Activated naive CD8-positive, alpha-beta T cell treated with anti-CD3 and anti-CD28 coated beads, Interleukin-2, amount 50 U/mL, for 16 hours (primary cell): ENCODE data around the gene KRTAP5-4.
"Not testable (repeated sequence)": the region's sequence is repeated elsewhere in the genome, so short reads cannot be mapped to it uniquely, and the experiment has no call there.

Source experiments
- DNase-seq: peaks from one replicate; pipeline ENCODE4 v3.0.0-alpha.2; 2020; ENCODE audit warnings: low read depth, low spot score

Gene KRTAP5-4

DNA sequence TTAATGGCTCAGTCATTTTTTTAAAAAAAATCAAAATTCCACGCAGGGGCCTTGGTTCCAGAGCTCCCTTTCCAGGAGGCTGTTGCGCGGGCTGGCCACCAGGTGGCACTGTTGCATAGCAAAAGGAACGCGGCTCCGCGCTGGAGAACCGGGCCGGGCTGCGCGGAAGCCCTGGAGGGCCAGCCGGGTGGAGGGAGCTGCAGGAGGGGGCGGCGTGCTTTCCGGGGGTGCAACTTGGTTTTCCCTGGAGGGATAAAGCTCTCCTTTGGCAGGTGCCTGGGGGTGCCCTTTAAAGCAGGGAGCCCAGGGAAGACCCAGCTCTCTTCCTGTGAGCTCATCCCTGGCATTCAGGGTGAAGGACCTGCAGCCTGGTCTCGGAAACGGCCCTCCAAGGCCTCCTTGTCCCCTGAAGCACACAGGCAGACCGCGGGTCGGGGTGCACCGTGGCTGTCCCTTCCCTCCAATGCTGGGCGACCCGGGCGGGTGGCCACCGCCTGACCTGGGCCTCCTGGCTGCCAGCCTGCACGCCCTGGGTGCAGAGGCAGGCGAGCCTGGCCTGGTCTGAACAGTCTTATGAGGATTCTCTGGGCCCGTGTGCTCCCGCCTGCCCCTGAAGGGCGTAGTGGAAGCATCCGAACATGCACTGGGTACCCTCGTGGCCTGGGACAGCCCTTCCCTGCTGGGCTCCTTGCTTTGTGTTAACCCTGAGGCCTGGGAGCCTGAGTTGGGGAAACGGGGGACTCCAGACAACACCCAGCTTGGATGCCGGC is 31.0 kb upstream of the KRTAP5-4 start:
- DNase-seq, result peak; percentile 65

GRCh38 chr11:1652442-1652770 is 30.5 kb upstream of the KRTAP5-4 start:
- no peak for DNase-seq

GRCh38 chr11:1652026-1652425 is 30.1 kb upstream of the KRTAP5-4 start:
- DNase-seq, result no peak

DNA sequence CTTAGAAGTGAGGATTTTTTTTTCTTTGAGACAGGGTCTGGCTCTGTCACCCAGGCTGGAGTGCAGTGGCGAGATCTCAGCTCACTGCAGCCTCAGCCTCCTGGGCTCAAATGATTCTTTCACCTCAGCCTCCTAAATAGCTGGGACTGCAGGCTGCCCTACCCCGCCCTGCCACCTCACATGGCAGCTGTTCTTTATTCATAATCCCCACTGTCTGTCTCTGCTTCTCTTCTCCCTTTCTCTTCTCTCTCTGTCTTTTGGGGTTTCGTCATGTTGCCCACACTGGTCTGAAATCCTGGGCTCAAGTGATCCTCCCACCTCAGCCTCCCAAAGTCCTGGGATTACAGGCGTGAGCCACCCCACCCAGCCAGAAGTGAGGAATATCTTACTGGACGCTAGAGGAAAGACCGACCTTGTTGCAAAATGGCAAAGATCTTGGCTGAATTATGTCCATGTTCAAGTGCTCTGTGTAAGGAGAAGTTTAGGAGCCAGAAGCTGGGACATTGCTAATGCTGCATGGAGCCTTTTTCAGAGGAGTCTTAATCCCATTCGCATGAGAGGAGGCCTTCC is 29.6 kb upstream of the KRTAP5-4 start:
- no peak for DNase-seq

DNA sequence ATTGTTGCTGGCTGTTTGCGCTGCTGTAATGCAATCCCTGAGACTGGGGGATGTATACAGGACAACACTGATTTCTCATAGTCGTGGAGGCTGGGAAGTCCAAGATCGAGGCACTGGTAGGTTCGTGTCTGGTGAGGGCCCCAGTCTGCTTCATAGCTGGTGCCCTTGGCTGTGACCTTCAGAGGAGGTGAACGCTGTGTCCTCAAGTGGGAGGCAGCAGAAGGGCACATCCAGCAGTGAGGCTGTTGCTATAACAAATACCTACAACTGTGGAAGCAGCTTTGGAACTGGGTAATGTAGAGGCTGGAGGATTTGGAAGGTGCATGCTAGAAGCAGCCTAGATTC is 29.0 kb upstream of the KRTAP5-4 start:
- no peak for DNase-seq

GRCh38 chr11:1650034-1650917 is 28.3 kb upstream of the KRTAP5-4 start:
- no peak for DNase-seq

GRCh38 chr11:1648653-1649420 is 26.9 kb upstream of the KRTAP5-4 start:
- DNase-seq, result no peak

GRCh38 chr11:1647901-1648652 is 26.1 kb upstream of the KRTAP5-4 start:
- DNase-seq, result no peak

DNA sequence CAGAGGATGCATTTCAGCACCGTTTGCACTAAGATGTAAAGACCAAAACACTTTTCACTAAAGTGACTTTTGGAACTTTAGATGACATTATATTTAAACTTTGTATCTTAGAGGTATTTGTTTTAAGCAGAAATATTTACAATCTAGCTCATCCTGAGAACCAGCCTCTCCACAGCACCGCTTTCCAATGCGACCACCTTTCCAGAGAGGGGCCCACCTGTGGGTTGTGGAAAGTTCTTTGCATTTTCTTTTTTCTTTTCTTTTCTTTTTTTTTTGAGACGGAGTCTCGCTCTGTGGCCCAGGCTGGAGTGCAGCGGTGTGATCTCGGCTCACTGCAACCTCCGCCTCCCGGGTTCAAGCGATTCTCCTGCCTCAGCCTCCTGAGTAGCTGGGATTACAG is 24.6 kb upstream of the KRTAP5-4 start:
- DNase-seq, result not testable (repeated sequence)

DNA sequence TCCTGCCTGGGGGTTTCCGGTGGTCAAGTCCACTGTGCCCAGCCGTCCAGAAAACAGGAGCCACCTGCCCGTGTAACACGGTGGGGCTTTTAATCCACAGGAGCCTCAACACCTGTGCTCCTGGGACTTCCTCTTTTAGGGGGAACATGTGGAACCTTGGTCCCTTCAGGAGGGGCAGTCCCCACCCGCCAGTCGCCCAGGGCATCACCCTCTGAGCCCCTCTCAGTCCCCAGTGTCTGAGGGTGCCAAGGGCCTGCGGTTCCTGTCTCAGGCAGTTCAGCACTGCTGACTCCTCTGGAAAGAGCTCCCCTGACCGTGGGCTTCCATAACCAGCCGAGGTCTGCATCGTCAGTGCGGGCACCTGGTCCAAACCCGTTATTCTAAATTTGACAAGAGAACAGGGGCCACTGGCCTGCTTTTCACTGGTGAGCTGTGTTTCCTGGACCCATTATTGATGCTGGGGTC is 23.5 kb upstream of the KRTAP5-4 start:
- no peak for DNase-seq

GRCh38 chr11:1644601-1645356 is 22.8 kb upstream of the KRTAP5-4 start:
- no peak for DNase-seq

DNA sequence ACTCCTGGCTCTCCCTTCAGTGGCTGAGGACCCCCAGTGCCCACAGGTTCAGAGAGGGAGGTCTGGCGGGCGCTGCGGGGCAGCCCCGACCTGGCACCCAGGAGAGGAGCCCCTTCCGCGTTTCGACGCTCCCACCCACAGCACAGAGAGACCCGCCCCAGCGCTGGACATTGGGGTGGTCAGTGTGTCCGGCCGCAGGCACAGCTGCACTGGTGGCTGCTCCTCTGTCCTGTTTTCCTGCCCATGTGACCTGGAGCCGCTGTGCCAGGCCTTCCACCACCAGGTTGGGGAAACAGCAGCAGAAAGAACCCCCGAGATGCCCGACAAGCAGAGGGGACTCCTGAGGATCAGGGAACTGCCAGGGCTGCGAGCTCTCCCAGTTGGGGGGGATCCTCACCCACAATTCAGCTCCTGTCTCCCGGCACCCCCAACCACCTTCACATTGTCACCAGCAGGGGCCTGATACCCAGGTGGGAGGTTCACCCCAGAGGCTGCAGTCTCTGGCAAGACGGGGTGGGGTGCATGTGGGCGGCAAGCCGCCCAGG is 21.3 kb upstream of the KRTAP5-4 start:
- DNase-seq, result no peak

GRCh38 chr11:1642288-1643145 is 20.6 kb upstream of the KRTAP5-4 start:
- no peak for DNase-seq

GRCh38 chr11:1641096-1641495 is 19.2 kb upstream of the KRTAP5-4 start:
- DNase-seq, result no peak

- DNase-seq, result no peak
These were observed 18.4 kb upstream of the KRTAP5-4 start for GRCh38 chr11:1640076-1640946.

DNA sequence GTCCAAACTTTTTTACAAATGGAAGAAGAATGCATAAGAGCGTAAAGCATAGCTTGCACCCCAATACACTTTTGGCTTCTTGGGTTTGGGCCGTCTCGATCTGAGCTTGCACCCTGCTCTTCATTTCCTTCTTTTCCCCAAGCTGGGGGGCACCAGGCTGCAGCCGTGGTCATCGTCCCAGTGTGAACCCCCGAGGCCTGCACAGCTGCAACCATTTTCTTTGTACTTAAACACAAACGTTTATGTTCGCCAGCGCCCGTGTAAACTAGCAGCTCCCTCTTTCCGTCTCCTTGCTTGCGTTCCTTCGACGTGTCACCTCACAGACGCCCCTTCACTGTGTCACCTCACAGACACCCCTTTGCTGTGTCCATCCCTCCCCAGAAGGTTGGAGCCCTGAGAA is 17.7 kb upstream of the KRTAP5-4 start:
- DNase-seq, result no peak

GRCh38 chr11:1639102-1639620 is 17.2 kb upstream of the KRTAP5-4 start:
- no peak for DNase-seq

GRCh38 chr11:1638344-1638743 is 16.4 kb upstream of the KRTAP5-4 start:
- DNase-seq, result no peak
